Activated CD4-positive, alpha-beta T cell treated with anti-CD3 and anti-CD28 coated beads, Interleukin-2, amount 50 U/mL, for 24 hours (primary cell): ENCODE results near the gene ATG7.
"Not testable (repeated sequence)": the region's sequence is repeated elsewhere in the genome, so short reads cannot be mapped to it uniquely, and the experiment has no call there.

ENCODE experiments used
- DNase-seq, 2 donors: peaks; one replicate each; pipeline ENCODE4 v3.0.0-alpha.2; 2020; ENCODE audit warnings: low read depth in 1 of 2, low spot score in 1 of 2

Gene ATG7

DNA sequence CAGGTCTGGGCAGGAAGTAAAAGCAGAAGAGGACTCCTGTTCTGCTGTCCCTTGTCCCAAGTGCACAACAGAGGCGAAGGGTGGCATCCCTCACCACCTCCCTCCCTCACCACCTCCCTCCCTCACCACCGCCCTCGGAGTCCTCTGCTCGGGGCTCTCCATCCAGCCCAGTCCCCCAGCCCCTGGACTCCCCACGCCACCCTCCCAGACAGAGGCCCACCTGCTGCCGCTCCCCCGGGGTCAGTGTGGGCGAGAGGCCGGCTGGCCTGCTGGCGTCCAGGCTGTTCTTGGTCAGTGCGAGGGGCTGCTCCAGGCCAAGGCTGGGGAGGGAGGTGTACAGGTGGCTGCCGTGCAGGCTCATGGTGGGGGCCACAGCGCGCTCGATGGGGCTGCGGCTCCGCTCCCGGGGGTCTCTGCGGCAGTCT, 292.4 kb downstream of the ATG7 start:
- DNase-seq, result no peak

DNA sequence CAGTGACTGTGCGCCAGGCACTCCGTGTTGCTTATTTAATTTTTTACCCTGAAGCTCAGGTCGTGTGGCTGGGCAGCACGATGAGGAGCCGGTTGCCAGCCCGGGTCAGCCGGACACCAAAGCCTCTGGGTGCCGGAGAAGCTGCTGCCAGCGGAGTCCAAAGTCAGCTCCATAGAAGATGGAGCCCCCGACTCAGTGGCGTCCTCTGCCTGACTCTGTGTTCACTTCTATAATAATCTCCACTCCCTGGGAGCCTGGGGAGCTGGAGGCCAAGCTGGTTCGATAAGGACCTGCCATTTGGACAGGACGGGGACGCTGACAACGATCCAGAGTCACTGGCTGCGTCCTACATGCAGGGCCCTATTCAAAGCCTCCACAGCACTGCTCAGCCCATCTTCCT, 292.9 kb downstream of the ATG7 start:
- no peak for DNase-seq

DNA sequence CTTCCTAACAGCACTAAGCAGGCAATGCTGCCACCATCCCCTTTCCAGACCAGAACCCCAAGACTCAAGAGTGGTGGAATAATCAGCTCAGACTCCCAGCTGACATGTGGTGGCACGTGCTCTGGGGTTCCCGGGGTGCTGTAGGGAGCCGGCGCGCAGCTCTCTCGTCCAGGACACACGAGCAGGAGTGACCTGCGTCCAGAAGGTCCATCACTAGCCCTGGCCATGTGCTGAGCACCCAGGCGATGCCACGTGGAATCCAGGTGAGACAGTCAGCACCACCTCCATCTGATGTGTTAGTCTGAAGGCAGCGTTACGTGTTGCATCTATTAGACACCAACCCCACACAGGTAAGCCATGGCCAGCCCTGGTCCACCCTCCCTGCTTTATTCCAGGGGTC, 293.3 kb downstream of the ATG7 start:
- no peak for DNase-seq

DNA sequence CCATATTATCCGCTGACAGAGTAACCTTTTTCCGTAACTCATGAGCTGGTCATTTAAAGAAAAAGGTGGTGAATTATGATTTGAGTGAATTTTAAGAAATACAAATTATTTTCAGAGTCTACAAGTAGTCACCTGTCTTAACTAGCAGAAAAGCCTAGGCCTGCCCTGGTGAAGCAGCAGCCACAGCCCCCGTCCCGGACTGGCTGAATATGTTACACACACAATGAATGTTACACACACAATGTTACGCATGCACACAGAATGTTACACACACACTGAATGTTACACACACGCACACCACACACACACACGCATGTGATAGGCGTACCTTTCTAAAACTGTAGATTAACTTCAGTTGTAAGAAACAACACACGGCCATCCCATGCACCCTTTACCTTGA, 293.7 kb downstream of the ATG7 start:
- DNase-seq, result no peak

DNA sequence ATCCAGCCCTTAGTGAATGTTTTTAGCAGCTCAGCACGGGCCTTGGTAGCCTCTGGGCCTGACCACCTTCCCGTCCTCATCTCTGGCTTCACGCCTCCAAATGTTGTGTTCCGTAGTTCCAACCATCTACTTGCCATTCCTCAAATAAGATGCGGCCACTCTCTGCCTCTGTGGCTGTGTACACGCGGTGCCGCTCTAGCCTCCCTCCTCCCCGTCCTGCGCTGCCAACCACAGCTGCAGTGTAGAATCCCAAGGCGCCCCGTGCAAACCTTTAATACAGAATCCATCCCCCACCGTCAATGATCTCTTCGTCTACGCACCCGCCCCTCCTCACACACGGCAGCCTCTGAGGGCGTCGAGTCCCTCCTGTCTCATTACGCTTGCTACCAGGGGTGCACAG, 294.3 kb downstream of the ATG7 start:
- no peak for DNase-seq

DNA sequence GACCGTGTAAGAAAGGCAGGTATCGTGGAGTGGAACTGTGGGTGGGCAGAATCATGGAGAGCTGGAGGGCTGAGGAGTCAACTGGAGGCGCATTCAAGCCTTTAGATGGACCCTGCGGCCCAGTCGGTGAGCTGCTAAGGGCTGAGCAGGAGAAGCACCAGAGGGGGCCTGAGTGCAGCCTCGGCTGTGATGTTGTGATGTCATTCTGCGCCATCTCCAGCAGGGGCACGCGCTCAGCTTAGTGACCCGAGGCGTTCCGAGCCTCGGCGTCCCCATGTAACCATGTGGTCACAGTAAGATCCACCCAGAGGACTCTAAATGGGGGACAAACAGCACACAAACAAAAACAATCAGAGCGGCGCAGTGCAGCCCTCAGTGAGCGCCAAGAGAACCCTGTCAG, 294.7 kb downstream of the ATG7 start:
- no peak for DNase-seq

DNA sequence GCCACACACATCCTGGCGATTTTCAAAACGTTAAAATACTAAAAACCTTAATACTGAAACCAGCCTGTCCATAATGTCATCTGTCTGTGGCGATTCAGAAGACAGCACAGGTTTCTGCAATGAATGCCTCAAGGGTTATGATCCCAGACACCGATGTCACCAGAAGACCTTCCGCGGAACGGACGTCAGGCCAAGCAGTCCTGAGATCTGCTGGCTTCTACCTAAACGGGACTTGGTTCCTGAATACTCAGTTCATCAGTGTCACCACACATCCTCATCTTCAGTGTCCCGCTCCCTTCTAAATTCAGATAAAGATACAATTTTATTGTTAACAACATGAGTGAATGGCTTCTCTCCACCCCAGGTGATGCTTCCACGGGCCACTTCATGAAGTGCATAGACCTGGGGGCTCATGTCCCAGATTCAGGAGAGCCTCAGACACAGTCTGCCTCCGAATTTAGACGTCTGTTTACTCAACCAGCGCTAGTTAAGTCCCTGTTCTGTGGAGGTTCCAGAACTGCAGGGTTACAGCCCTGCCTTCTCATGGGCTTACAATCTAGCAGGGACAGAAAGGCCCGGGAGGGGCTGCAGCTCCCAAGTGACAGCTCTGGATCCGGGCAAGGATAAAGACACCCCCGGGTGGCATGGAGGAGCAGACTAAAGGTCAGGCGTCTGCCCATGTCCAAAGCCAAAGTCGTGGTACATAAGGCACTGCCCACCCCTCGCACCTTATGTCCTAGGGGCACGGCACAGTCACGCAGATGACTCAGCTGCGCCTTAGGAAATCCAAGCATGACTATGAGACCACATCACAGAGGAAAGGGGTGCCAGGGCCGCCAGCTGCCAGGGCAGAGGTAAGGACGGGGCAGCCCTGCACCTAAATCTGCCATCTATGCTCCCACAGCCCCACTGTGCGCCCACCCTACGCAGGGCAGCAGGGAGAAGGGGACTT, 295.6 kb downstream of the ATG7 start:
- DNase-seq, result no peak

DNA sequence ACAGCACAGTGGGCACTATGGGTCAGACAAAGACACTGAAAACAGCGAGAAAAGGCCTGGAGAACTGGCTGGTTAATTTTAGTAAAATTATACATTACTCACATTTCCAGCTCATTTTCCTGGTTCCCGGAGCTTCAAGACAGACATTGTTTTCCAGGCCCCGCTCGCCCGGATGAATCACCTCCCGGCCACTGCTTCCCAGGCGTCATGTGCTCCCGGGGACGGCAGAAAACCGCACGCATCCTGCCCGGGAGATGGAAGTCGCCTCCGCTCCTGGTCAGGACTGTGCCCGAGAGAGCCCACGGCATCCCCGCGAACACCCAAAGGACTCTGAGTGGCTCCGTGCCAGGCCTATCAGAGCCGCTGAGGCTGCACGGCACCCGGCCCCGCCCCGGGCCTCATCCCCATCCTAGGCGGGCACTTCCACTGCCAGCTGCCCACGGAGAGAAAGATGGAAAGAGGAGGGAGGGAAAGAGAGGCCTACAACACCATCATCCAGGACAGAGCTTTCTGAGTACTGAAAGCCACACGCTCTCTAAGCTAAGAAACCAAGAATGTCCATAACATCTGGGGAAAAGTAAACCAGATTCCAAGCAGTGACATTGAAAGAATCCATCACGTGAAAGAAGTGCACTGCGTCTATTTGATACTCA, 296.4 kb downstream of the ATG7 start:
- DNase-seq, result no peak

DNA sequence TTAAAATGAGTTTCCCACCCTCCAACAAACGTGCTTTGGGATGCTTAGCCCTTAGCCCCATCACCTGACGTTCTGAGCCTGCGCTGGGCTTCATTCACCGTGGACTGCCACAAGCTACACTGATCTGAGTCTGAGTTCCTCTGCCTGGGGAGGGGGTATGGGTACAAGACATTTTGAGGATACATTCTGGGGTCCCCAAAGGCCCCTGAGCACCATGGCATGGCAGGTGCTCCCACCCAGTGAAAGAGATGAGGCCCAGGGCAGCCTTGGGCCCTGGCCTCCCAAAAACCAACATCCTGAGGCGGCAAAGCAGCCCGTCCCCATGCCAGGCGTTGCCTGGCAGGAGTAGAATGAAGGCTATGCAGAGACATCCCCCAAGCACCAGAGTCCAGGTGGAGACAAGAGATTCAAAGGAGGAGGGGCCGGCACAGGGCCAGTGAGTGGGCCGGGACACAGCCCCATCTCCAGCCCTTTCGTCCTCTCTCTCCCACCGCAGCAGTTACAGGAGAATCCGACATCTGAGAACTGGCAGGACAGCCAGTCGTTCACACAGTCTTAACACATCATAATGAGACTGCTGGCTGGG, 297.1 kb downstream of the ATG7 start:
- no peak for DNase-seq

DNA sequence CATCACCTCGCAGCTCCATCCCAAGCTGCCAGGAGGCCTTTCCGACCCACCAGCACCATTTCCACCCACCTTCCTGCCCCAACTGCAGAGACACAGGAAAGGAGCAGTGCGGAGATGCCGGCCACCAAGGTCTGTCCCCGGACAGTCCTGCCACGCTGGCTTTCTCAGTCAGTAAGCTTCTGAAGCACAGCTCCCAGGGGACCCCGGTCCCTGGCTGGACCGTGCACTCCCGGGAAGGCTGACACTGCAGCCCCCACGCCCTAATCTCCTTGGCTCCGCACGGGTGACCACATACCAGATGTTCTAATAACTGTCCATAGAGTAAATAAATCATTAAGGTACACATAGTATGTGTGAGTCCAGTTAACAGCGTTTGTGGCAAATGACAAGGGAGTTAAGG, 298.1 kb downstream of the ATG7 start:
- DNase-seq, result no peak

DNA sequence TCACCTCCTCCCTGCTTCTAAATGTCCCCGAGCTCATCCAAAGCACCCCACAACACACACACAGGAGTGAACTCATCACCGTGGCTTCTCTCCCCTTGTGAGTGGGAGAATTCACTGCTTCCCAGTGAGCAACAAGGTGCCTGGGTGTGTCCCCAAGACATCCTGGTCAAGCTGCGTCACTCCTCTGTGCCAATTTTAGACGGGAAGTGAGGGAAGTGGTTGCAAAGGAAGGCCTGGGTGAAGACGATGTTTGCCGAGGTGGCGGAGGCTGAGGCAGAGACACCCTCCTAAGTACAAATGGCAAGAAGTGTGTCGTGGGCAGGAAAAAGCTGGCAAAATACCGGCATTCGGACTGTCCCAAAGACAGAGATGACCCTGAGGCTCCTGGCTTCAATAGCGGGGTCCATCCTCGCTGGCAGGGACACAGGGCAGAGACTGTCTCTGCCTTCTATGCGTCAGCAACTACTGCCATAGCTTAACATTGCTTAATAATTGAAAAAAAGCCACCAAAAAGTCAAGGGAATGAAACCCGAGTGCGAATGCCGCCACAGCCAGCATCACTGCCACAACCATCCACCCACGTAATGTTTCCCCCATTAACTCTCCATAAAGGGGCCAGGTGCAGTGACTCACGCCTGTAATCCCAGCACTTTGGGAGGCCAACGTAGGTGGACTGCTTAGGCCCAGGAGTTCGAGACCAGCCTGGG, 298.7 kb downstream of the ATG7 start:
- DNase-seq, result no peak

DNA sequence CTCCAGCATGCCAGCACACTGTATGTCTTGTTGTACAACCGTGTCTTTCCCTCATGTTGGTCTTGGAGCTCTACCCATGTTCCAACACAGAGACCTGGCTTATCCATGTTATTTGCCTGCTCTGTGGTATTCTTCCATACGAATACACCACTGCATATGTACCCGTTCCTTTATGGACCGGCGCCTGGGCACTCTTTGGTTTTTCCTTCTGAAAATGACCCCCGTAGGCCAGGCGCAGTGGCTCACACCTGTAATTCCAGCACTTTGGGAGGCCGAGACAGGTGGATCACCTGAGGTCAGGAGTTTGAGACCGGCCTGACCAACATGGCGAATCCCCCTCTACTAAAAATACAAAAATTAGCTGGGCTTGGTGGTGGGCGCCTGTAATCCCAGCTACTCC, 300.5 kb downstream of the ATG7 start:
- DNase-seq, result not testable (repeated sequence)

DNA sequence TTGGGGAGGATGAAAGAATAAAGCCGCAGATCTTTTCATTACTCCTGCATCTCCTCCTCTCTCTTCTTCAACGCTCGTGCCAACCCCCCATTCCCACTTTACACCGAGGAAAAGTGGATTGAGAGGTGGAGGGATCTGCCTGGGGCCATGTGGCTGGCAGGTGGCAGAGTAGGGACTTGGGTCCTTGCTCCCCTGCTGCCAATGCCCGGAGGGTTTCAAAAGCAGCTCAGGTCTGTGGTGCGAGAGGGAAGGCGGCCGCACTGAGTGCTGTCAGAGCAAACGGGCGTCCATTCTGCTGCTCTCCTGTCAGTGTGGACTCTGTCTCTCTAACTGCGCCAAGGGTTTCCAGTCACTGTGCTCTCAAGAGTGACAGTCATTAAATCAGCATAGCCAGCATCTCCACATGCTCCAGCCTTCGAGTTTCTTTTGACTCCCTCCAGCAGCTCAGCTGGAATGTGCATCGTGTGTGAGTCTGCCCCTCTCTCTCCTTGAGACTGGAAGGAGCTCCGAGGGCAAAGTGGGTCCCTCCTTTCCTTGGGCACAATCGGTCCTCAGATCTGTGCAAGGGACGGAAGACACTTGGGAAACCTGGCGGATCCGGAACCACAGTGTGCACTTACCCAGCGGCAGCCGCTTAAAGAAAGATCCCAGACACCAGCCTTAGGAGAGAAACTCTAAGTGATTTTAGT, 302.9 kb downstream of the ATG7 start:
- no peak for DNase-seq

DNA sequence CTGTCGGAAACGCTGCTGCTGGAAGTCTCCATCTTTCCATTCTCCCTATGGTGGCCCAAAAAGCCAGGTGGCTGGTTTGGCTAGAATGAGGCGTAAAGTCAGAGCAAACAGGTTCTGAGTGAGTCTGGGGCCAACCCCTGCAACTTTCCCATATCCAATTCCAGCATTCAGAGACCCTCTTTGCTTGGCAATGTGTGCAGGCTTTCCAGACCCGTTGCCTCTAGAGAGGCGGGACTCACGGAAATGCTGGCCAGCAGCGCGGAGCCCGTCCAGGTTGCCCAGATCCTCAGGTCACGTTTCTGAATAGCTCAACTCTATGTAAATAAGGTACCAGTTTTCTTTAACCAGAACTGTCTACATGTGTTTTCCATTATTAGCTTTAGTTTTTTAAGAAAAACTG, 303.5 kb downstream of the ATG7 start:
- no peak for DNase-seq

DNA sequence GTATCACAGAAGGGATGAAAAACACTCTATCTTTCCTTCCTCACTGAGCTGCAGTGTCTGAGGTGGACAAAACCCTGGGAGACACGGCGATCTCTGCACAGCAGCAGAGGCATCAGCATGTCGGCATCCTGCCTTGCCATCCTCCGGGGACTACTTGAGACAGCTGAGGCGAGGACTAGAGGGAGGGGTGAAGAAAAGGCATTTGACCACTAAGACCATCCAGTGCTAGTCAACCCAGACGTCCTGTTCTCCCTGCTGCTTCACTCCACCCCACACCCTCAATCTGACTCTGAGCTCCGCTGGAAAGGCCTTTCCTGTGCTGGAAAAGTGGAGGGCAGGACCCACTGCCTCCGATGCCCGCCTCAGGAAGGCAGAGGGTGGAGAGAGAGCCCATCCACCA, 304.3 kb downstream of the ATG7 start:
- no peak for DNase-seq

DNA sequence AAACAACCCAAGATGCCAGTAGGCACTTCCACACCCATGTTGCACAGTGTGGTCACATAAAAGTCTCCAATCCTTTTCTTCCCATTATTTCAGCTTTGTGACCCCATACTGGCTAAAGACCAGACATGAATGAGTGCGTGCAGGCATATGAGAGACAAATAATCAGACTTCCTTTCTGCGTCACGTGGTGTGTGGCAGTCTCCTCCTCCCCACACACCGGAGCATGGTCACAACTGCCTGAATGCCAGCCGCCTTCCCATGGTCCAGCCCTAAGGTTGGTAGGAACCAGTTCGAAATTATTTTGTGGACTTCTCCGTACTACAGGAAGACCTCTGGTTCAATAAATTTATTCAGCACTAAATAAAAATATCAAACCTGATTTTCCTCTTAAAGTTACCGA, 306.0 kb downstream of the ATG7 start:
- no peak for DNase-seq

DNA sequence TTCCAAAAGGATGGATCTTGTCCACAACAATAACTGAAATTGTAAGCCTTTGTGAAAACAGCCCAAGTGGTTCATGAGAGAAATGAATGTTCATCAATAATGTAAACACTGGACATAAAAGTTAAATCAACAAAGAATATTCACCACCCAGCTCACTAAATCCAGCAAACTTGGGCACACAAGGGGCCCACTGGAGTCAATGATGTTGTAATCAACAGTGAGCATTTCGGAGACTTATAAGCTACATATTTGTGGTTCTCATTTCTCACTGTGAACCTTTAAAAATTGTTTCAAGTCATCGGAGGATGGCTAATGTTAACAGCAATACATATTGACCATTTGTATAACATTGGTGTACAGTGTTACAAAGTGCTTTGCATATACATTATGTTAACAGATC, 308.4 kb downstream of the ATG7 start:
- no peak for DNase-seq

DNA sequence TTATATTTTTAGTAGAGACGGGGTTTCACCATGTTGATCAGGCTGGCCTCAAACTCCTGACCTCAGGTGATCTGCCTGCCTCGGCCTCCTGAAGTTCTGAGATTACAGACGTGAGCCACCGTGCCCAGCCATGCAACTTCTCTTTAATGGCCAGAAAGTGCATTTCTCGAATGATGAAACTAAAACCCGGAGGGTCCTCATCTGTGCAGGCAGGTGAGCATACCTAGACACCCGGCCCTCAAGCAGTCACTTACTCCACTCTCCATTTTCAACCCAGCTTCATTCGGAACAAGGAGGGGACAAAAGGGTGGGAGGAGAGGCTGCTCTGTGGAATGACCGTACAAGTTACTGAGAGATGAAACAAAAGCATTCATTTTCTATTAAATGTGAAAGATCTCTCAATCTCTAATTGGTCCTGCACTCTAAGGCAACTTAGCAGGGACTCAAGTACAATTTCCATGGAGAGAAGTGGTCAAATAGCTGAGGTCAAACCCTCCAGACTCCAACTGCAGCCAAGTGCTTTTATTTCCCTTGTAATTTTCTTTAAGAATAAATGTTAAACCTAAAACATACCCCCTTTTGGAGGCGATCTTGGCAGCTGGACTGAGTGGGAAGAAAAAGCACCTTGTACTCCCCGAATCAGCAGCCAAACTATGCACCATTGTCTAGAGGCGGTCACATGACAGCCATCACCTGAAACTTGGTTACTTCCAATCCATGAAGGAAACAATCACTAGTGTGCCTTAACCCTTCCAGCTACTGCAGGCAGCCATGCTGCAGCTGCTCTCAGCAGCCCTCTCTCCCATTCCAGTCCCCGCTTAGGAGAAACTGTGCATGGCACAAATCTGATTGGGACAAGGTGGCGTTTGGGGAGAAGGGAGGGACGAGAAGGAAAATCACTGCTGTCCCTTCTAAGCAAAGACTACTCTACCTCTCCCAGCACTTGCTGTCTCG, 309.3 kb downstream of the ATG7 start:
- no peak for DNase-seq

DNA sequence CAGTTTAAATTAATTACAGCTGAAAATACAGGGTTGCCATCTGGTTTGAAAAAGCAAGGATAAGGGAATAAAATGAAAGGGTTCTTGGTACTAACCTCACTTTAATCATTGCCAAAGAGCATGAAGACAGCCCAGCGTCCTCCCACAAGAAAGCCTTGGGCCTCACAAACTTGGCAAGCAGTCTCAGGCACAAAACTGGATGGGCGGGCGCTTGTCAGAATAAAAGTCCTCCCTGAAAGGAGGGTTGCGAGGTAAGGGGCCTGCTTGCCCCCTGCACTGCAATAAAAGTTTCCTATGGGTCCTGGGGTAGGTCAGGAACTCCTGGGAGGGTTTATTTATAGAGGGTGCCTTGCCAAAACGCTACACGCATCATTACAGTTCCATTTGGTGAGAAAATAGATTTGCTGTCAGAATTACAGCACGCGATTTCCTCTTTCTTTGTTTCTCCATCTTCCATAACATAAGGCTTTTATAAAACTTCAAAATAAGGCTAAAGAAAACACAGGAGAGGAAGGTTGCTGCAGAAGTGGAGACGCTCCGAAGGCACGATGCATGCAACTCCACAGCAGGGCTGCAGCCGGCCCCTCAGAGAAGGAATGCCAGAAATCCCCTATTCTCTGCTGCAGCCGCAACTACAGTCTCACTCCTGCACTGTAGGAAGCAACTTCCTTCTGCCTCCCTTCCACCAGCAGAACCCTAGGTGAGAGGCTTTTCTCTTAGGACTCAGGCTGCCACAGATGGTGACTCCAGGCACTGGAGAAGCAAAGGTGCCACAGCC, 310.2 kb downstream of the ATG7 start:
- DNase-seq, result no peak
